Neural cell (in vitro differentiated cells): Measurements from ENCODE around the gene B4GALNT3. TPM values are rescaled to one million over a fixed set of nuclear protein-coding genes. Genes with fewer than 3 reads are reported as not detected.

Experiments
- H2AFZ ChIP-seq: fragments of 200-600, 300-800 bp; sonication (generic), shearing (Covaris generic); 2 replicates; pipeline ENCODE4 v1.6.0; 2014; ENCODE audit warnings: low read depth, mild to moderate bottlenecking, antibody characterized with exemption, low read length, moderate library complexity
- H3F3A ChIP-seq: fragments of 200-600 bp; shearing (Covaris generic); 2 replicates; pipeline ENCODE4 v1.6.1; 2016; ENCODE audit warnings: mild to moderate bottlenecking, moderate library complexity, mixed read lengths, antibody characterized with exemption, low read length; ENCODE audit not compliant: insufficient read depth, poor library complexity, severe bottlenecking
- H3K27ac ChIP-seq: fragments of 200-600, 300-800 bp; sonication (generic), shearing (Covaris generic); 2 replicates; pipeline ENCODE4 v1.5.1; 2014; ENCODE audit warnings: mild to moderate bottlenecking, low read length, moderate library complexity
- H3K27me3 ChIP-seq: fragments of 300-800, 200-600 bp; sonication (generic), shearing (Covaris generic); 2 replicates; pipeline ENCODE4 v1.6.0; 2014; ENCODE audit warnings: mild to moderate bottlenecking, low read depth, low read length, moderate library complexity; ENCODE audit not compliant: insufficient read depth
- H3K36me3 ChIP-seq: fragments of 300-800, 200-600 bp; sonication (generic), shearing (Covaris generic); 2 replicates; pipeline ENCODE4 v1.5.1; 2014; ENCODE audit warnings: mild to moderate bottlenecking, antibody characterized with exemption, low read length, moderate library complexity; ENCODE audit not compliant: insufficient read depth
- H3K4me2 ChIP-seq: fragments of 300-800, 200-600 bp; sonication (generic), shearing (Covaris generic); 2 replicates; pipeline ENCODE4 v1.6.0; 2014; ENCODE audit warnings: mild to moderate bottlenecking, low read length
- H3K4me3 ChIP-seq: fragments of 300-800, 200-600 bp; sonication (generic), shearing (Covaris generic); 2 replicates; pipeline ENCODE4 v1.5.1; 2014; ENCODE audit warnings: mild to moderate bottlenecking, low read length, moderate library complexity
- H3K79me2 ChIP-seq: fragments of 200-600 bp; shearing (Covaris generic); replicated peaks from 2 replicates; pipeline ENCODE4 v1.6.0; 2014; ENCODE audit warnings: mild to moderate bottlenecking, low read length, moderate library complexity; ENCODE audit not compliant: insufficient read depth
- H3K9ac ChIP-seq: fragments of 300-800, 200-600 bp; sonication (generic), shearing (Covaris generic); 2 replicates; pipeline ENCODE4 v1.6.1; 2016; ENCODE audit warnings: mild to moderate bottlenecking, low read length, mixed read lengths
- H3K9me2 ChIP-seq: fragments of 200-600 bp; shearing (Covaris generic); 2 replicates; pipeline ENCODE4 v1.6.1; 2016; ENCODE audit warnings: mild to moderate bottlenecking, low read length, mixed read lengths; ENCODE audit not compliant: insufficient read depth
- H3K9me3 ChIP-seq: fragments of 200-600, 300-800 bp; sonication (generic), shearing (Covaris generic); 2 replicates; pipeline ENCODE4 v1.6.1; 2016; ENCODE audit warnings: mild to moderate bottlenecking, mixed run types, low read length, moderate library complexity, mixed read lengths
- H4K20me1 ChIP-seq: fragments of 200-600 bp; shearing (Covaris generic); 2 replicates; pipeline ENCODE4 v1.6.1; 2016; ENCODE audit warnings: mild to moderate bottlenecking, mixed run types; ENCODE audit not compliant: insufficient read depth
- CTCF ChIP-seq: fragments of 450-650 bp; IDR thresholded peaks from 2 replicates; pipeline ENCODE4 v1.5.1; 2014; ENCODE audit warnings: antibody characterized with exemption, mild to moderate bottlenecking, moderate library complexity; ENCODE audit not compliant: poor library complexity, severe bottlenecking
- EP300 ChIP-seq: fragments of 450-650 bp; conservative IDR thresholded peaks from 2 replicates; pipeline ENCODE4 v1.6.1; 2014; ENCODE audit warnings: antibody characterized with exemption, mild to moderate bottlenecking, moderate library complexity; ENCODE audit not compliant: poor library complexity, severe bottlenecking
- EZH2 ChIP-seq: fragments of 200-600, 300-800 bp; shearing (Covaris generic), sonication (generic); IDR thresholded peaks from 2 replicates; pipeline ENCODE4 v1.6.1; 2014; ENCODE audit warnings: antibody characterized with exemption, low read length, borderline replicate concordance, mild to moderate bottlenecking; ENCODE audit not compliant: insufficient read depth, poor library complexity, severe bottlenecking
- MXI1 ChIP-seq: fragments of 450-650 bp; conservative IDR thresholded peaks from 2 replicates; pipeline ENCODE4 v1.6.1; 2014; ENCODE audit warnings: antibody characterized with exemption, mild to moderate bottlenecking; ENCODE audit not compliant: poor library complexity, severe bottlenecking
- POLR2AphosphoS5 ChIP-seq: IDR thresholded peaks from 2 replicates; pipeline ENCODE4 v1.6.1; 2012
- RAD21 ChIP-seq: fragments of 450-650 bp; conservative IDR thresholded peaks from 2 replicates; pipeline ENCODE4 v1.6.1; 2014; ENCODE audit warnings: antibody characterized with exemption, mild to moderate bottlenecking, moderate library complexity
- REST ChIP-seq: IDR thresholded peaks from 2 replicates; pipeline ENCODE4 v1.6.1; 2012; ENCODE audit warnings: borderline replicate concordance
- SMC3 ChIP-seq: fragments of 450-650 bp; conservative IDR thresholded peaks from 2 replicates; pipeline ENCODE4 v1.6.1; 2014; ENCODE audit warnings: antibody characterized with exemption, mild to moderate bottlenecking, moderate library complexity; ENCODE audit not compliant: poor library complexity
- TAF1 ChIP-seq: IDR thresholded peaks from 2 replicates; pipeline ENCODE4 v1.6.1; 2012; ENCODE audit warnings: low read depth
- polyA plus RNA-seq: library from polyadenylated mRNA; depleted of rRNA; stranded (reverse); fragments of >200 nt; gene quantifications from 2 replicates; pipeline ENCODE4 v1.2.3, GENCODE V29; 2014

Gene B4GALNT3
- polyA plus RNA-seq, 1 donor from 2014 or later = 6.7 TPM

GRCh38 chr12:526089-526488, 66.3 kb downstream of the B4GALNT3 start:
- Histone ChIP-seq H2AFZ (no peak overlapping the region), H3K9me3 (peaks cover 12% of the 10 kb centered on the region), H3K27ac (no peak overlapping the region), H3K4me3 (no peak overlapping the region), H3K79me2 (no peaks in the 10 kb centered on the region), H3K4me2 (no peak overlapping the region), H3K27me3 (no peaks in the 10 kb centered on the region), H4K20me1 (no peaks in the 10 kb centered on the region), H3K36me3 (no peaks in the 10 kb centered on the region), H3K9ac (no peak overlapping the region), H3F3A (no peaks in the 10 kb centered on the region), H3K9me2 (no peaks in the 10 kb centered on the region)
- TF ChIP-seq POLR2AphosphoS5 = no peak
- no peak for TF ChIP-seq RAD21
- no peak for TF ChIP-seq TAF1
- no peak for TF ChIP-seq MXI1
- TF ChIP-seq EZH2 = no peak
- no peak for TF ChIP-seq SMC3
- no peak for TF ChIP-seq REST
- no peak for TF ChIP-seq CTCF
- TF ChIP-seq EP300 = no peak

GRCh38 chr12:527241-527640, 67.5 kb downstream of the B4GALNT3 start:
- TF ChIP-seq RAD21 (no peak), REST (no peak), POLR2AphosphoS5 (no peak)
- Histone ChIP-seq H3K9me2 (no peaks in the 10 kb centered on the region), H3K9ac (no peak overlapping the region), H3K9me3 (peaks cover 12% of the 10 kb centered on the region), H3K27ac (no peak overlapping the region), H3K4me2 (no peak overlapping the region), H3K27me3 (no peaks in the 10 kb centered on the region), H2AFZ (no peak overlapping the region), H4K20me1 (no peaks in the 10 kb centered on the region), H3K36me3 (no peaks in the 10 kb centered on the region), H3F3A (no peaks in the 10 kb centered on the region), H3K79me2 (no peaks in the 10 kb centered on the region), H3K4me3 (no peak overlapping the region)
